Loucy (cell line): ENCODE results near the gene WASF2.
"Not testable (repeated sequence)": the region's sequence is repeated elsewhere in the genome, so short reads cannot be mapped to it uniquely, and the experiment has no call there.

Source experiments
- H2AFZ ChIP-seq: fragments of 200-600 bp; sonication (generic); 2 replicates; pipeline ENCODE4 v1.6.0; 2016; ENCODE audit warnings: antibody characterized with exemption, mild to moderate bottlenecking, low read length, moderate library complexity
- H3F3A ChIP-seq: fragments of 200-600 bp; 2 replicates; pipeline ENCODE4 v1.6.0; 2016; ENCODE audit warnings: antibody characterized with exemption, low read depth, mild to moderate bottlenecking
- H3K27me3 ChIP-seq: fragments of 200-600 bp; sonication (generic); 2 replicates; pipeline ENCODE4 v1.6.1; 2014; ENCODE audit warnings: low read length, mild to moderate bottlenecking; ENCODE audit not compliant: insufficient read depth, poor library complexity, severe bottlenecking
- H3K36me3 ChIP-seq: fragments of 200-600 bp; sonication (generic); 2 replicates; pipeline ENCODE4 v1.6.1; 2016; ENCODE audit warnings: low read length; ENCODE audit not compliant: insufficient read depth
- H3K4me1 ChIP-seq: fragments of 200-600 bp; sonication (generic); 2 replicates; pipeline ENCODE4 v1.5.1; 2014; ENCODE audit warnings: low read length, mild to moderate bottlenecking; ENCODE audit not compliant: insufficient read depth, poor library complexity, severe bottlenecking
- H3K4me2 ChIP-seq: fragments of 200-600 bp; sonication (generic); 2 replicates; pipeline ENCODE4 v1.6.0; 2014; ENCODE audit warnings: antibody characterized with exemption, low read length, low read depth, mild to moderate bottlenecking; ENCODE audit not compliant: poor library complexity, severe bottlenecking
- H3K4me3 ChIP-seq: fragments of 200-600 bp; sonication (generic); 2 replicates; pipeline ENCODE4 v1.5.1; 2014; ENCODE audit warnings: low read length, mild to moderate bottlenecking, mixed read lengths; ENCODE audit not compliant: poor library complexity, severe bottlenecking
- H3K79me2 ChIP-seq: fragments of 200-600 bp; sonication (generic); 2 replicates; pipeline ENCODE4 v1.6.1; 2014; ENCODE audit warnings: low read length; ENCODE audit not compliant: insufficient read depth
- H3K9ac ChIP-seq: fragments of 200-600 bp; sonication (generic); 2 replicates; pipeline ENCODE4 v1.6.0; 2014; ENCODE audit warnings: mild to moderate bottlenecking, low read depth, low read length, moderate library complexity; ENCODE audit not compliant: poor library complexity, severe bottlenecking
- H3K9me2 ChIP-seq: fragments of 200-600 bp; sonication (generic); replicated peaks from 2 replicates; pipeline ENCODE4 v1.6.1; 2016; ENCODE audit warnings: low read depth, low read length, mixed read lengths
- H3K9me3 ChIP-seq: fragments of 200-600 bp; sonication (generic); 2 replicates; pipeline ENCODE4 v1.6.1; 2014; ENCODE audit warnings: mild to moderate bottlenecking, antibody characterized with exemption, low read length, low read depth; ENCODE audit not compliant: insufficient read depth
- H4K20me1 ChIP-seq: fragments of 200-600 bp; sonication (generic); 2 replicates; pipeline ENCODE4 v1.6.0; 2014; ENCODE audit warnings: antibody characterized with exemption, low read length, mild to moderate bottlenecking; ENCODE audit not compliant: insufficient read depth, poor library complexity, severe bottlenecking
- EZH2phosphoT487 ChIP-seq: fragments of 200-600 bp; IDR thresholded peaks from 2 replicates; pipeline ENCODE4 v1.6.1; 2018; ENCODE audit warnings: antibody characterized with exemption, mild to moderate bottlenecking, moderate library complexity, borderline replicate concordance
- TF ChIP-seq, protein P1 (sequence below): fragments of 200-600 bp; sonication (generic); conservative IDR thresholded peaks from 2 replicates; pipeline ENCODE4 v1.5.1; 2014; ENCODE audit warnings: mild to moderate bottlenecking, antibody characterized with exemption, low read length

WASF2 gene, protein sequence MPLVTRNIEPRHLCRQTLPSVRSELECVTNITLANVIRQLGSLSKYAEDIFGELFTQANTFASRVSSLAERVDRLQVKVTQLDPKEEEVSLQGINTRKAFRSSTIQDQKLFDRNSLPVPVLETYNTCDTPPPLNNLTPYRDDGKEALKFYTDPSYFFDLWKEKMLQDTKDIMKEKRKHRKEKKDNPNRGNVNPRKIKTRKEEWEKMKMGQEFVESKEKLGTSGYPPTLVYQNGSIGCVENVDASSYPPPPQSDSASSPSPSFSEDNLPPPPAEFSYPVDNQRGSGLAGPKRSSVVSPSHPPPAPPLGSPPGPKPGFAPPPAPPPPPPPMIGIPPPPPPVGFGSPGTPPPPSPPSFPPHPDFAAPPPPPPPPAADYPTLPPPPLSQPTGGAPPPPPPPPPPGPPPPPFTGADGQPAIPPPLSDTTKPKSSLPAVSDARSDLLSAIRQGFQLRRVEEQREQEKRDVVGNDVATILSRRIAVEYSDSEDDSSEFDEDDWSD

DNA sequence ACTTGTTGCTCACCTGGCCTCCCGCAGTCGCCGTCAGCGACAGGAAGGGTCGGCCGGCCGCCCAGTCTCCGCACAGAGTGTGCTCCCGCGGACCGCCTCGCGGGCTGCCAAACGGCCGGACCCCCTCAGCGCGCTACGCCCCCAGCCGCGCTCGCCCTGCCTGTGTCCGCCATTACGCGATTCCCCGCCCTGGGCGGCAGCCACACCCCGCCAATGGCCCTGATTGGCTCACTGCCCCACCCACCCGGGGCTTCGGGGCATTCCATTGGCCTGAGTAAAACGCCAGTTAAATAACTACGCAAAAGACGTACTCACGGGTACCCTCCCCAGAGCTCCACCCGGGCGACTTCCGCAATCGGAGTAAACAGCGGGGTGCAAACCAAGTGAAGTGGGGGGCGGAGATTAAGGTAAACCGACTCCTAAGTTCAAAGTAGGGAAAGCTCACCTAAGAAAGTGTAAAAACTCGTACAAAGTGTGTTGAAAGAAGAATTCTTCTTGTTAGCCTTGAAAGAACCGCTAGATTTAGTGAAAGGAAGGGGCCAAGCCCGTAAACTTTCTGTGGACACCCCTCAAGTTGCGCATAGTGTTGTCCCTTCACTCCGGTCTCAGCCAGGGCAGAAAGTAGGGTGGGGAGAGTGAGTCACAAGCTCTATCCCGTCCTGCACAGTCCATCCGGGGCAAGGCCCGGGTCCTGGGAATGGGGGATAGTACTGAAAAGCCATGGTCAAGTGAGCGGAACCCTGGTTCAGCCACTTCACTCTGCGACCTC, at the start of gene WASF2:
Gene WASF2, minus strand, starts transcription at position 195 of the 769 bp plus-strand sequence. CDS start 61,277 bp downstream, outside the sequence.
- no peaks in the 10 kb centered on the region for H3K9me3 ChIP-seq
- no peaks in the 10 kb centered on the region for H3F3A ChIP-seq
- H3K36me3 ChIP-seq: no peaks in the 10 kb centered on the region
- peak within 1 kb of the TSS; percentile 81 for H2AFZ ChIP-seq
- H3K4me2 ChIP-seq: peak within 1 kb of the TSS; percentile 84
- H3K4me1 ChIP-seq: peaks cover 20% of the 10 kb centered on the region
- peaks cover 29% of the 10 kb centered on the region for H4K20me1 ChIP-seq
- peak within 1 kb of the TSS; percentile 94 for H3K9ac ChIP-seq
- peaks cover 42% of the 10 kb centered on the region for H3K79me2 ChIP-seq
- H3K4me3 ChIP-seq: peak within 1 kb of the TSS; percentile 100
- TF ChIP-seq EZH2phosphoT487: no peak
- TF ChIP-seq, protein P1, sequence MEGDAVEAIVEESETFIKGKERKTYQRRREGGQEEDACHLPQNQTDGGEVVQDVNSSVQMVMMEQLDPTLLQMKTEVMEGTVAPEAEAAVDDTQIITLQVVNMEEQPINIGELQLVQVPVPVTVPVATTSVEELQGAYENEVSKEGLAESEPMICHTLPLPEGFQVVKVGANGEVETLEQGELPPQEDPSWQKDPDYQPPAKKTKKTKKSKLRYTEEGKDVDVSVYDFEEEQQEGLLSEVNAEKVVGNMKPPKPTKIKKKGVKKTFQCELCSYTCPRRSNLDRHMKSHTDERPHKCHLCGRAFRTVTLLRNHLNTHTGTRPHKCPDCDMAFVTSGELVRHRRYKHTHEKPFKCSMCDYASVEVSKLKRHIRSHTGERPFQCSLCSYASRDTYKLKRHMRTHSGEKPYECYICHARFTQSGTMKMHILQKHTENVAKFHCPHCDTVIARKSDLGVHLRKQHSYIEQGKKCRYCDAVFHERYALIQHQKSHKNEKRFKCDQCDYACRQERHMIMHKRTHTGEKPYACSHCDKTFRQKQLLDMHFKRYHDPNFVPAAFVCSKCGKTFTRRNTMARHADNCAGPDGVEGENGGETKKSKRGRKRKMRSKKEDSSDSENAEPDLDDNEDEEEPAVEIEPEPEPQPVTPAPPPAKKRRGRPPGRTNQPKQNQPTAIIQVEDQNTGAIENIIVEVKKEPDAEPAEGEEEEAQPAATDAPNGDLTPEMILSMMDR: no peak
- no peaks in the 10 kb centered on the region for H3K27me3 ChIP-seq
- no peaks in the 10 kb centered on the region for H3K9me2 ChIP-seq

DNA sequence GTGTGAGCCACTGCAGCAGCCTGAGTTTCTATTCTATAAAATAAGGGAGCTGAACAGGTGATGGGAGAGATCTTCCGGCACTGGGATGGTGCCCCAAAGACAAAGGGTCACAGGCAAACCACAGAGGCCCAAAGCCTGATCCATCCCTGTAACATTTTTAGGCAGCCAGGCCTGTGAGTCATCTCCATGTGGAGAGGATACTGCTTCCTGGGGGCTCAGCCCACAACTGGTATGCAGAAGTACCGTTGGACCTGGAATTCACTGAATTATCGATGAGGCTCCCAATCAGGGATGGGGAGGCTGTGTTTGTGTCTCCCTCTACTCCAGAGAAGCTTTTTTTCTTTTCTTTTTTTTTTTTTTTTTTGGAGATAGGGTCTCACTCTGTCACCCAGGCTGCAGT, 48.8 kb upstream of the WASF2 start:
- no peak overlapping the region for H2AFZ ChIP-seq

DNA sequence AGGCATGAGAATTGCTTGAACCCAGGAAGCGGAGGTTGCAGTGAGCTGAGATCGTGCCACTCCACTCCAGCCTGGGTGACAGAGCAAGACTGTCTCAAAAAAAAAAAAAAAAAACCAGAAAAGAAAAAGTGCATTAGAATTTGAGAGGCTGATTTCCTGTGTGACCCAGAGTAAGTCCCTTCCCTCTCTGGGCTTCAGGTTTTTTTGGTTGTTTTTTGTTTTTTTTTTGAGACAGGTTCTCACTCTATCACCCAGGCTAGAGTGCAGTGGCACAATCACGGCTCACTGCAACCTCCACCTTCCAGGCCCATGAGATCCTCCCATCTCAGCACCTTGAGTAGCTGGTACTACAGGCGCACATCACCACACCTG, 48.3 kb upstream of the WASF2 start:
- H3K9me2 ChIP-seq, H3K27me3 ChIP-seq, H3F3A ChIP-seq, H3K9ac ChIP-seq, H3K4me2 ChIP-seq, H3K9me3 ChIP-seq, H4K20me1 ChIP-seq, H2AFZ ChIP-seq, H3K4me3 ChIP-seq, H3K4me1 ChIP-seq: not testable (repeated sequence)
- H3K36me3 ChIP-seq: peaks cover 50% of the 10 kb centered on the region; the same call in 1 of the 2 replicates
- H3K79me2 ChIP-seq: peaks cover 11% of the 10 kb centered on the region; the same call in 1 of the 2 replicates

More for the DNA sequence above, 48.8 kb upstream of the WASF2 start:
- Histone ChIP-seq H3K27me3 (no peaks in the 10 kb centered on the region), H3K4me3 (no peak overlapping the region), H3K36me3 (peaks cover 48% of the 10 kb centered on the region; the same call in 1 of the 2 replicates), H4K20me1 (peaks cover 3% of the 10 kb centered on the region), H3K4me1 (no peaks in the 10 kb centered on the region), H3K9me2 (no peaks in the 10 kb centered on the region), H3F3A (no peaks in the 10 kb centered on the region), H3K9me3 (no peaks in the 10 kb centered on the region), H3K79me2 (peaks cover 13% of the 10 kb centered on the region; the same call in 1 of the 2 replicates), H3K9ac (no peak overlapping the region), H3K4me2 (no peak overlapping the region)
- TF ChIP-seq EZH2phosphoT487: no peak
- TF ChIP-seq, protein P1: no peak
